ENCODE data around the gene RBMS2.

RBMS2 gene

DNA sequence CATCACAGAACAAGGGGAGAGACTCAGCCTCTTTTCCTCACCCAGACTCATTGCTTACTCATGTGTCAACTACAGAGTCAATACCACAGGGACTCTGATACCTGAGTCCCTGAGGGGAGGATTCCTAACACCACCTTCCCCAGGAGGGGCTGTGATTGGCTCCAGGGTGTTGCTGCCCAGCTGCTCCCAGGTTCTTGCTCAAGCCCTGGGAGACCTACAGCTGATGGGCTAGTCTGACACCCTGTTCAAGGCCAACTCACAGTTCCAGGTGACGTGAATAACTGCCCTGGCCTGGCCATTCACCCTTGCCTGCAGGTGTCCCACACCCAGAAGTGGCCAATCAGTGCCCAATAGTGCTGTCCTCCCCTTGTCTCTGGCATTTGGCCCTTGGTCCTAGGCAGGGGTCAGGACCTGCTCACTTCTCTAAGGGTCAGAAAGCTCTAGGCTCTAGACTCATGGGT is 44.6 kb upstream of the RBMS2 start:
- Histone ChIP-seq H3K4me1 (ENCODE audit: insufficient read depth, low read length, severe bottlenecking) (no peaks in the 10 kb centered on the region), H3K27ac (ENCODE audit: low read depth, low read length, poor library complexity, severe bottlenecking) (no peak overlapping the region), H3K27me3 (ENCODE audit: insufficient read depth, low read length) (no peaks in the 10 kb centered on the region), H3K79me2 (ENCODE audit: insufficient read depth, low read length) (0 out of 2 replicates have a peak, but pooled peaks cover 3% of the 10 kb centered on the region), H3K4me2 (ENCODE audit: low read length) (no peak overlapping the region), H4K20me1 (ENCODE audit: insufficient read depth, low read length) (no peaks in the 10 kb centered on the region), H3K36me3 (ENCODE audit: insufficient read depth, low read length) (peaks cover 15% of the 10 kb centered on the region), H3K9me2 (ENCODE audit: low read depth, low read length) (no peaks in the 10 kb centered on the region), H3K9ac (ENCODE audit: low read length) (no peak overlapping the region), H3K9me3 (ENCODE audit: low read length) (no peaks in the 10 kb centered on the region), H3K4me3 (ENCODE audit: low read depth, low read length, poor library complexity, severe bottlenecking) (no peak overlapping the region), H3F3A (ENCODE audit: insufficient read depth, low read length) (no peaks in the 10 kb centered on the region; the same call in 1 of the 2 replicates), H2AFZ (ENCODE audit: low read length) (no peak overlapping the region)
- TF ChIP-seq EZH2 (IDR thresholded peaks at IDR 0.05; ENCODE audit: borderline replicate concordance, low read length) = no peak
- TF ChIP-seq, protein P1, sequence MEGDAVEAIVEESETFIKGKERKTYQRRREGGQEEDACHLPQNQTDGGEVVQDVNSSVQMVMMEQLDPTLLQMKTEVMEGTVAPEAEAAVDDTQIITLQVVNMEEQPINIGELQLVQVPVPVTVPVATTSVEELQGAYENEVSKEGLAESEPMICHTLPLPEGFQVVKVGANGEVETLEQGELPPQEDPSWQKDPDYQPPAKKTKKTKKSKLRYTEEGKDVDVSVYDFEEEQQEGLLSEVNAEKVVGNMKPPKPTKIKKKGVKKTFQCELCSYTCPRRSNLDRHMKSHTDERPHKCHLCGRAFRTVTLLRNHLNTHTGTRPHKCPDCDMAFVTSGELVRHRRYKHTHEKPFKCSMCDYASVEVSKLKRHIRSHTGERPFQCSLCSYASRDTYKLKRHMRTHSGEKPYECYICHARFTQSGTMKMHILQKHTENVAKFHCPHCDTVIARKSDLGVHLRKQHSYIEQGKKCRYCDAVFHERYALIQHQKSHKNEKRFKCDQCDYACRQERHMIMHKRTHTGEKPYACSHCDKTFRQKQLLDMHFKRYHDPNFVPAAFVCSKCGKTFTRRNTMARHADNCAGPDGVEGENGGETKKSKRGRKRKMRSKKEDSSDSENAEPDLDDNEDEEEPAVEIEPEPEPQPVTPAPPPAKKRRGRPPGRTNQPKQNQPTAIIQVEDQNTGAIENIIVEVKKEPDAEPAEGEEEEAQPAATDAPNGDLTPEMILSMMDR (IDR thresholded peaks at IDR 0.05; ENCODE audit: low read length) = no peak

DNA sequence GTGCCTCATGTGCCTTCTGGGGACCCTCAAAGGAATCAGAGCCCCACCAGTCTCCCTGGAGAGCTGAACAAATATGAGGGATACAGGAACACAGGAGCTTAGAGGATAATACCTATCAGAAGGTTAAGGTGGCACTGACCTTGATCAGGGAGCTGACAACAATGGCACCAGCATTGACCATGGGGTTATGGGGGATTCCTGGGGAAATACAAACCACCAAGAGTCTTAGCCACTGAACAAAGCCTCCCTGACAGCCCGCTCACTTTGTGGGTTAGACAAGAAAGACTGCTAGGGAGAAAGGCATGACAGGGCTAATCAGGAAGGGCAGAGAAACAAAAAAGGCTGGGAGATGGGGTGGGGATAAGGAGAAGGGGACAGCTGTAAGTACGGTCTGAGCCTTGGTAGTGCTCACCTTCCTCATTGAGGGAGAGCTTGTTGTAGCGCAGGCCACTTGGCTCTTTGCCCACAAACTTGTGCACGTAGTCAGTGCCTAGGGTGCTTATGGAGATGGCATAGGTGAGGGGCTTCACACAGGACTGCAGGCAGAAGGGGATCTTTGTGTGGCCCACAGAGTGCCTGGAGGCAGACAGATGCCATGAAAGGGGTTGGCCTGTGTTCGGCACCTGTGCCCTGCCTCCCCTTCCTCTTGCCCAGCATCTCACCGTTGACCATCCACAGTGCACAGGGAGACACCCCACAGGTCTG is 43.9 kb upstream of the RBMS2 start:
- Histone ChIP-seq H3K27me3 (ENCODE audit: insufficient read depth, low read length) (no peaks in the 10 kb centered on the region), H3F3A (ENCODE audit: insufficient read depth, low read length) (no peaks in the 10 kb centered on the region; the same call in 1 of the 2 replicates), H3K9me3 (ENCODE audit: low read length) (no peaks in the 10 kb centered on the region), H3K79me2 (ENCODE audit: insufficient read depth, low read length) (no peaks in the 10 kb centered on the region), H3K9me2 (ENCODE audit: low read depth, low read length) (no peaks in the 10 kb centered on the region), H3K36me3 (ENCODE audit: insufficient read depth, low read length) (peaks cover 8% of the 10 kb centered on the region), H3K4me2 (ENCODE audit: low read length) (no peak overlapping the region), H4K20me1 (ENCODE audit: insufficient read depth, low read length) (no peaks in the 10 kb centered on the region), H3K4me1 (ENCODE audit: insufficient read depth, low read length, severe bottlenecking) (no peaks in the 10 kb centered on the region), H2AFZ (ENCODE audit: low read length) (no peak overlapping the region), H3K27ac (ENCODE audit: low read depth, low read length, poor library complexity, severe bottlenecking) (no peak overlapping the region), H3K9ac (ENCODE audit: low read length) (no peak overlapping the region), H3K4me3 (ENCODE audit: low read depth, low read length, poor library complexity, severe bottlenecking) (no peak overlapping the region)
- no peak for TF ChIP-seq EZH2 (IDR thresholded peaks at IDR 0.05; ENCODE audit: borderline replicate concordance, low read length)
- TF ChIP-seq, protein P1 (IDR thresholded peaks at IDR 0.05; ENCODE audit: low read length) = no peak

DNA sequence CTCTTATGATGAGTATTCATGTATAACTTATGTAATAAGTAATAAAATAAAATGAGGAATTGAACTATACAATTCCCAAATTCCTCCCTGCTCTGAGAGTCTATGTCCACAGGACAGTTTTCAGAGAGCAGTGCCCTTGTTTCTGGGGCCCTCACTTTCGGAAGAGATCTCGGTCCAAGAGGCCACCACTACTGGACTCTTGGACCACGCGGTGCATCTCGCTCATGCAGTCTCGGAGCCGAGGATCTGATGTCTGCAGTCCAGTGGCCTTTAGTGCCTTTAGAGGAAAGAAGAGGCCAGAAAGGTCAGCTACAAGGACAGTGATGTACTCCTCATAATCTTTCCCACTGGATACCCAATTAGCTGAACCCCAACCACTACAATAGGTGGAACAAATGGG is 42.0 kb upstream of the RBMS2 start:
- Histone ChIP-seq H3F3A (ENCODE audit: insufficient read depth, low read length) (no peaks in the 10 kb centered on the region; the same call in 1 of the 2 replicates), H3K27ac (ENCODE audit: low read depth, low read length, poor library complexity, severe bottlenecking) (no peak overlapping the region), H3K9ac (ENCODE audit: low read length) (no peak overlapping the region), H3K36me3 (ENCODE audit: insufficient read depth, low read length) (no peaks in the 10 kb centered on the region), H3K27me3 (ENCODE audit: insufficient read depth, low read length) (no peaks in the 10 kb centered on the region), H3K9me3 (ENCODE audit: low read length) (no peaks in the 10 kb centered on the region), H4K20me1 (ENCODE audit: insufficient read depth, low read length) (no peaks in the 10 kb centered on the region), H3K4me1 (ENCODE audit: insufficient read depth, low read length, severe bottlenecking) (no peaks in the 10 kb centered on the region), H3K4me2 (ENCODE audit: low read length) (no peak overlapping the region), H3K79me2 (ENCODE audit: insufficient read depth, low read length) (no peaks in the 10 kb centered on the region), H2AFZ (ENCODE audit: low read length) (no peak overlapping the region), H3K9me2 (ENCODE audit: low read depth, low read length) (no peaks in the 10 kb centered on the region), H3K4me3 (ENCODE audit: low read depth, low read length, poor library complexity, severe bottlenecking) (no peak overlapping the region)
- TF ChIP-seq, protein P1 (IDR thresholded peaks at IDR 0.05; ENCODE audit: low read length) = no peak
- TF ChIP-seq EZH2 (IDR thresholded peaks at IDR 0.05; ENCODE audit: borderline replicate concordance, low read length) = no peak
